Nephron (organoid): ENCODE measurements around the gene NT5M.

Source experiments
- H3K27ac Mint-ChIP-seq, 3 experiments: 2 replicates each; pipeline ENCODE4 v1.8.0; 2020; ENCODE audit warnings: mixed read lengths in 3 of 3, mild to moderate bottlenecking in 2 of 3, moderate library complexity in 1 of 3
- H3K27me3 Mint-ChIP-seq: 2 replicates; pipeline ENCODE4 v1.8.0; 2021; ENCODE audit warnings: low read depth, mild to moderate bottlenecking, moderate library complexity, mixed read lengths
- H3K36me3 Mint-ChIP-seq: 2 replicates; pipeline ENCODE4 v1.8.0; 2020; ENCODE audit warnings: low read depth, mixed read lengths
- H3K4me1 Mint-ChIP-seq: 2 replicates; pipeline ENCODE4 v1.8.0; 2020; ENCODE audit warnings: mixed read lengths
- H3K4me3 Mint-ChIP-seq, 3 experiments: 2 replicates each; pipeline ENCODE4 v1.8.0; 2020; ENCODE audit warnings: mild to moderate bottlenecking in 3 of 3, mixed read lengths in 3 of 3, moderate library complexity in 2 of 3
- H3K9me3 Mint-ChIP-seq: 2 replicates; pipeline ENCODE4 v1.8.0; 2020; ENCODE audit warnings: mixed read lengths
- CTCF ChIP-seq, 3 experiments: fragments of 200-600 bp; sonication (generic); IDR thresholded peaks; one replicate each; pipeline ENCODE4 v1.5.0; 2021; ENCODE audit warnings: antibody characterized with exemption in 3 of 3; ENCODE audit not compliant: unreplicated experiment in 3 of 3

NT5M gene

GRCh38 chr17:17343160-17343735 is 40.1 kb downstream of the NT5M start:
- H3K27ac Mint-ChIP-seq, result no peak overlapping the region
- no peaks in the 10 kb centered on the region for H3K27me3 Mint-ChIP-seq
- no peaks in the 10 kb centered on the region for H3K4me1 Mint-ChIP-seq
- TF ChIP-seq CTCF (IDR thresholded peaks at IDR 0.05; ENCODE audit: unreplicated experiment in 3 of 3), result no peak
- no peaks in the 10 kb centered on the region for H3K9me3 Mint-ChIP-seq
- H3K4me3 Mint-ChIP-seq, result no peak overlapping the region
- H3K36me3 Mint-ChIP-seq, result no peaks in the 10 kb centered on the region

- Mint-ChIP-seq H3K4me1 (no peaks in the 10 kb centered on the region), H3K36me3 (no peaks in the 10 kb centered on the region), H3K4me3 (no peak overlapping the region), H3K9me3 (no peaks in the 10 kb centered on the region), H3K27ac (no peak overlapping the region), H3K27me3 (no peaks in the 10 kb centered on the region)
- no peak for TF ChIP-seq CTCF (IDR thresholded peaks at IDR 0.05; ENCODE audit: unreplicated experiment in 3 of 3)
These were observed 40.8 kb downstream of the NT5M start for GRCh38 chr17:17343896-17344506.

- Mint-ChIP-seq H3K9me3 (no peaks in the 10 kb centered on the region), H3K4me3 (no peak overlapping the region), H3K36me3 (no peaks in the 10 kb centered on the region), H3K27me3 (no peaks in the 10 kb centered on the region), H3K4me1 (no peaks in the 10 kb centered on the region), H3K27ac (no peak overlapping the region)
- no peak for TF ChIP-seq CTCF (IDR thresholded peaks at IDR 0.05; ENCODE audit: unreplicated experiment in 3 of 3)
These were observed 41.5 kb downstream of the NT5M start for GRCh38 chr17:17344507-17345293.

- TF ChIP-seq CTCF (IDR thresholded peaks at IDR 0.05; ENCODE audit: unreplicated experiment in 3 of 3), result no peak
- Mint-ChIP-seq H3K9me3 (no peaks in the 10 kb centered on the region), H3K4me1 (peaks cover 1% of the 10 kb centered on the region), H3K4me3 (no peak overlapping the region), H3K36me3 (no peaks in the 10 kb centered on the region), H3K27ac (no peak overlapping the region), H3K27me3 (no peaks in the 10 kb centered on the region)
These were observed 42.1 kb downstream of the NT5M start for GRCh38 chr17:17345294-17345597.

- TF ChIP-seq CTCF (IDR thresholded peaks at IDR 0.05; ENCODE audit: unreplicated experiment in 3 of 3), result no peak
- H3K9me3 Mint-ChIP-seq, result no peaks in the 10 kb centered on the region
- H3K36me3 Mint-ChIP-seq, result no peaks in the 10 kb centered on the region
- H3K27ac Mint-ChIP-seq, result no peak overlapping the region
- no peak overlapping the region for H3K4me3 Mint-ChIP-seq
- no peaks in the 10 kb centered on the region for H3K27me3 Mint-ChIP-seq
- H3K4me1 Mint-ChIP-seq, result peaks cover 5% of the 10 kb centered on the region
These were observed 42.7 kb downstream of the NT5M start for GRCh38 chr17:17345686-17346427.
